GM19035 (cell line): ENCODE results near the gene KLHL42.
"Not testable (repeated sequence)": the region's sequence is repeated elsewhere in the genome, so short reads cannot be mapped to it uniquely, and the experiment has no call there.

Source experiments
- ATAC-seq: cut with Tn5 transposase; IDR thresholded peaks from one replicate; pipeline ENCODE4 v1.9.1; 2021; ENCODE audit not compliant: unreplicated experiment

KLHL42 gene

GRCh38 chr12:27779920-27780611 is at the start of gene KLHL42, which contains the start of gene MANSC4:
TSS of gene KLHL42 (plus strand) at chr12:27780233. CDS start at chr12:27780331, 98 bp downstream.
TSS of gene MANSC4 (minus strand) at chr12:27780236. CDS start at chr12:27771276, 8,960 bp downstream.
- peak; percentile 80 for ATAC-seq

- no peak for ATAC-seq
Measured at GRCh38 chr12:27732281-27732680, 47.8 kb upstream of the KLHL42 start.

DNA sequence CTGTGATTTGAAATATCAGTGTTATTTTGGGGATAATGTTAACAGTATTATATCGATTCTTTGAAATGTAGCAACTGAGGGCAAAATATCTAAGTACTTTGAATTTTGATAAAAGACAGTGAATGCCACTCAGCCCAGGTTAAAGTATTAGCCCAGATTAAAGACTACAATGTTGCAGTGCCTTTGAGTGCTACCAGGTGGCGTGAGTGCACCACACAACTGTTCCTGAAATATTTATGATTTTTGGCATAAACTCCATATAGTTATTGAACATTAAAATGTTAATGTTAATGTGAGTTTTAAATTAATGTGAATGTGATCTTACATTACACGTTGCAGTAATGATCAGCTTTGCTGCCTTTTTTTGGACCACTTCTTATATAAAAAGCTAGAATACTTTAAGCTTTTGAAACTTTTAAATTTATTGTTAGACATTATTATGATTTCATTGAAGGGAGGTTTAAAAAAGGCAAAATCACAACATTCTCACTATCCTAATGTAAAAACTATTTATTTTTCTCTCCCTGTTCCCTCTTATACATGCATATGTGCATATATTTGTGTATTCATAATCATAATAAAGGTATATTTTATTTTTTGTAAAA is 46.9 kb upstream of the KLHL42 start:
- no peak for ATAC-seq

- no peak for ATAC-seq
Measured at GRCh38 chr12:27733791-27734190, 46.2 kb upstream of the KLHL42 start.

GRCh38 chr12:27734321-27734720 is 45.7 kb upstream of the KLHL42 start:
- ATAC-seq = not testable (repeated sequence)

- ATAC-seq = no peak
Measured at GRCh38 chr12:27743601-27744000, 36.4 kb upstream of the KLHL42 start.

GRCh38 chr12:27745734-27746133 is 34.3 kb upstream of the KLHL42 start:
- not testable (repeated sequence) for ATAC-seq

DNA sequence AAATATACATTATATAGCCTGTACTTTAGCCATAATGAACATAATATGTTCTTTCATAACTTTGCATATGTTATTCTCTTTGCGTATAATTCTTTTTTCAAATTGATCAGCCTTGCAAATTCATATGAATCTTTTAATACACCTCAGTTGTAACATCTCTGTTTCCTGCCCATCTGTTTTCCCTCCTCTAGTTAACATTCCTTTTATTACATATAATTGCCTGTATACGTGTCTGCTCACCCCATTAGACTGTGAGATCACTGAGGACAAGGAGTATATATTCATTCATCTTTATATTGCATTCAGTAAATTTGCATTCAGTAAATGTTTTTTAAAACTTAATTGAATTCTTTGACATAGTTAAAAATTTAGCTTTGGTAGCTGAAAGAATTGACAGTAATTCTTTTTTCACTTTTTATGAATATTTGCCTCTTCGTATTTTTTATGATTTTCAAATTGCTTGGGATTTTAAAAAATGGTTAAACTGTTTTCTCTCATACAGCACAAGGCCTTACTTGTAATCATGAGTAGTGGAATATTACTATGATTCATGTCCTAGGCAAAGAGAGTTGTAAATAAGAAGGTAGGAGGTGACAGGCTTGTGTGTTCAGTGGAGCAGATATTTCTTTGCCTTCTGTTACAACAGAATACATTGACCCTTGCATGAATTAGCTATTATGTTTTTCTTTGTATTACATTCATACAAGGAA is 32.8 kb upstream of the KLHL42 start:
- no peak for ATAC-seq

- no peak for ATAC-seq
Measured at GRCh38 chr12:27751386-27752047, 28.5 kb upstream of the KLHL42 start.

GRCh38 chr12:27754795-27755194 is 25.2 kb upstream of the KLHL42 start:
- no peak for ATAC-seq

- ATAC-seq = no peak
Measured at GRCh38 chr12:27756670-27757195, 23.3 kb upstream of the KLHL42 start.

DNA sequence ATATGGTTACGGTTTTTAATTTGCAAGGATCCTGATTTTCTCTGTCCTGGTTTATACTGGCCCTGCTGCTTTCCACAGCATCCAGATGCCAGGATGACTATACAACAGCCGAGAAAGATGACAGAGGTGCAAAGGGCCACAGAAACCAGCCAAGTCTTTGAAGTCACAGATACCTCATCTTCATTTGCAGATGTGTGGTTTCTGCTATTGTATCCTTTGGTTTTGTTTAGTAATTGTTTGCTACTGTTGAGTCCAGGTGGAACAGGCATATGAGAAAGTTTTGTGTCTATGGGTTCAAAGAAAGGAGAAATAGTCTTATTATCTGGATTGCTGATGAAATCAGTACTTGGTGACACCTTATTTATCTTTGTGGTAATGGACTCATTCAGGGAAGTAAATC is 17.3 kb upstream of the KLHL42 start:
- no peak for ATAC-seq

DNA sequence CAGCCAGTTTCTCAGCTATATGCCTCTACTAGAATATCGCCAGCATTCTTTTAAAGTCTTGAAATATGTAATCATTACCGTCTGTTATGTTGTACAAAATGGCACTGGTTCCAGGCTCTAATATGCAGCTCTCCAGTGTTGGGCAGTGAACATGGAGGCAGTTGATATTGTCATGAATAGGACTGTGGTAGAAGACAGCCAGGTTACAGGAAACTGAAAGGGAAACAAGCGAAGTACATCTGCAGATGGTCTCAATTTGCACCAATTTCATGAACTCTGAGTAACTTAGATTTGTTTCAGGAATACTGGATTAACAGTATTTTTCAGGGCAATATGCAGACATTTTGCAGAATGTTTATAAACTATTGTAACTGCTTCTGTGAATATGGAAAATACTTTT is 13.4 kb upstream of the KLHL42 start:
- no peak for ATAC-seq

DNA sequence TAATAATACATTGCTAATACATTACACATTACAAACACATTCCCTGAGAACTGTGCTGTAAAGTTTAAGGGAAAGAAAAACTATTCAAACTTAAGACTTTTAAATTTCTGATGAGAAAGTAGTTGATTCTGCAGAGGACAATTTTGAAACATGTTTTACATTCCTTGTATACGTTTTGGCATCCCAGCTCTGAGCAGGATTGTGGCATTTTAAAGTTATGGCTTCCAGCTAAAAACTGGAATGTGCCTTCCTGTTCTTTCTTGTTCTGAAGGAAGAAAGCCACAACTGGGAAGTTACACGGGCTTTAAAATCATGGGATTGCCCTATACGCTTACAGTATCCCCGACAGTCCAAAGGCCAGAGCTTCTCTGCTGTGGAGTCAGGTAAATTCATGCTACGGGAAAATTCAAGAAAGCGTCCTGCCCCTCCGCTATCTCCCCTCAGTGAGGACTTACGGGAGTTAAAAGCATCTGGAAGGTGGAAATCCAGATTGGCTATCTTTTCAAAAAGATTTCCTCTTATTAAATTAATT is 10.8 kb upstream of the KLHL42 start:
- ATAC-seq = no peak

DNA sequence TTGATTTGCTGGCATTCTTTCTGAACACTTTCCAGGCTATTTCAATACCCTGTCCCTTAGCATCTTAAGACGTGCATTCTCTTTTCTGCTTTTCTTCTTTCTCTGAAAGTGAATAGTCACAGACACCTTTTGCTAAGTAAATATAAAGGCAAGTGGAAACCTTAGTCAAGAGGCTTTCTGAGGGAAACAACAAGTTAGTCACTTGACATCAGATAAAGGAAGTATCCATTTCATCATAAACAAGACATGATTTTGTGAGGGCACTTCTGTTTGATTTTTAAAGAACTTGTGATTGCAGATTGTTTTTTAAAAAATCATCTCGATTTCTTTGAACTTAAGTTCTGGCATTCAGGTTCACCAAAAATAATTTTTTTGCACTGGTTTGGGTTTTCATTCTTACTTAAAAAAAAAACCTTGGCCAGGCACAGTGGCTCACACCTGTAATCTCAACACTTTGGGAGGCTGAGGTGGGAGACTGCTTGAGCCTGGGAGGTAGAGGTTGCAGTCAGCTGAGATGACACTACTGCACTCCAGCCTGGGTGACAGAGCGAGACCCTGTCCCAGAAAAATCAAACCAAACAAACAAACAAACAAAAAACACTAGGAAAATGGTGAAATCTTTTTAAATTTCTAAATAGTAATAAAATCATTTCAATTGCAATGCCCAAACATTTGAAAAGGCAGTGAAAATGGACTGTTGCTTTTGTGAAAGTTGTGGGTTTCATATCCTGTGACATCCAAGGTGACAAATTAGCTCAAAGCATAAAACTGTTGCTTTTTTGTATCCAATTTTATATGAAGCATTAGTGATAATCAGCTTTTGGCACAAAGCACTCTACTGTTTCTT is 8.3 kb upstream of the KLHL42 start:
- no peak for ATAC-seq

DNA sequence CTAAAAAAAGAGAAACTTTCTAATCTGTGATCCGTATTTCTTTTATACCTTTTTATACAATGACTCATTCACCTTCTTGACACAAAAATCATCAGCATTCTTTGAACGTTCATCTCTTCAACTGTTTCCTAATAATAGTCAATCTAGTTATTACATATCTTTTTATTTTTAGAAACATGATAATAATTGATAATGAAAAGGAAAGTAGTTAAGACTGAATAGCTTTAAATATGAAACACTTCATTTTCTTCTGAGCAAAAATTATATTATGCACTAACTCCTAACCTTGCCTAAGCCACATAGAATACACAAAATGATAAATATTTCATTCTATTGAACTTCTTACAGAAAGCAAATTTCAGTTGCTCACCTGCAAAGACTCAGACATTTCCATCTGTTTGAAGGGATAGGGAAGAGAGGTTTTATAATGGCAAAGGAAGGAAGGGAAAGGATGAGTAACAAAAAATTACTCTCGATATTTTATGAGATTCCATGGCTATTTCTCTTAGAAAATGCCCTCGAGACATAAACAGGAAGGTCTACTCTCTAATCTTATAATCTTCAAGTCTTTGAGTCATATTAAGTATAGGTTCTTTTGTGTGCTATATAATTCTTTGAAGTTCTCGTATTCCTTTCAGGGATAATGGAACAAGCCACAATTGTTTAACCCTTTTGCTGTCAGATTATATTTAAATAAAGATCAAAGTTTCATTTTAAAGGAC is 7.5 kb upstream of the KLHL42 start:
- ATAC-seq = no peak

DNA sequence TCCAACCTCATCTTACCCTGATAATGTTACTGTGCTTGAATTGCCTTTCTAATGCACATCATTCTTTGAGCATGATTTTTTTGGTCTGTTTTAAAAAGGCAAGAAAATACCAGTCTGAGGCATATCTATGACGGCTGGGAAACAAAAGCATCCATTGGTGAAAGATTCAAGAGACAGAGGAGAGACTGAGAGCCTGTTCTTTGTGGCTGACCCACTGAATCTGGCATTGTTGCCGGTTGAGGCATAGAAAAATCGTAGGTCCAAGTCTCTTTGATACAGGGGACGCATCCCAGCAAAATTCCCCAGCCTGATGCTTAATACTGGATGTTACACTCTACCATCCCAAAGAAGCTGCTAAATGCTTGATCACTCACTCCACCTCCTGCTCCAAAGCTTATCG is 2.9 kb upstream of the KLHL42 start:
- ATAC-seq = no peak

GRCh38 chr12:27778206-27778605 is 1.8 kb upstream of the KLHL42 start:
- ATAC-seq = no peak

DNA sequence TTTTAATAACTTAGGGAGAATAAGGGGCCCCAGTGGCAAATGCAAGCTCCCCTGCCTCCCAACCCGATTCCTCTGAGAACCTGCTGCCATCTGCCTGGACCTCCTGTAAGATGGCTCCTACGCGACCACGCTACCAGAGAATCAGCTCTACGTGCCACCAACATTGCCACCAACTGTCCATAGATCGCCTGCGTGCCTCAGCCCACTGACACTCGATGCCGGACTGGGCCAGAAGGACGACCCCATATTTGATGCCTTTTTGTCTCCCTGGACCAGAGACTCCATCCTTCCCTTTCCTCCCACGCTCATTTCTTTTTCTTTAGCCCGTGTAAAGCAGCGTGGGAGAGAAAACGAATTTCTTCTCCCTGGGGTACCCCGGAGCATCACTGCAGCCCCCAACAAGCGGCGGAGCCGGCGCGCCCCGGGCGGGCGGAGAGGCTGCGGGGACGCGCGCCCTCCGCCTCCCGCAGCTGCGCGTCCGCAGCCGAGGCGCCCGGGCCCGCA is 565 bp upstream of the KLHL42 start:
- peak; percentile 50 for ATAC-seq
